IMR-90 (cell line): ENCODE results near the gene SLC15A2. TPM values are rescaled to one million over a fixed set of nuclear protein-coding genes. Genes with fewer than 3 reads are reported as not detected.

Experiments used
- ATAC-seq: fragments of 200-7000 bp; cut with Tn5 transposase; 2 replicates; pipeline ENCODE4 v1.9.1; 2020; ENCODE audit warnings: low read depth, mild to moderate bottlenecking, moderate library complexity
- BruUV-seq: library from RNA; stranded (reverse); fragments of 400-500 nt; replicated peaks from 2 replicates; lab custom pipeline; 2021; lab: Mats Ljungman, UMichigan
- CTCF ChIA-PET: fragments of 300-600 bp; formaldehyde crosslinking; extraction: SDS; loops from one replicate; lab custom pipeline; 2021; ENCODE audit warnings: antibody characterized with exemption; lab: Yijun Ruan, JAX
- POLR2A ChIA-PET: fragments of 300-600 bp; sonication (Branson Sonifier 250); formaldehyde crosslinking; loops from one replicate; lab custom pipeline; 2022; ENCODE audit warnings: antibody characterized with exemption; ENCODE audit not compliant: unreplicated experiment; lab: Charles Lee
- DNase-seq: peaks from one replicate; pipeline ENCODE4 v3.0.0; 2013
- H2AFZ ChIP-seq: replicated peaks from 2 replicates; pipeline ENCODE3; 2013; ENCODE audit warnings: low read length, mild to moderate bottlenecking; ENCODE audit not compliant: poor library complexity
- H2AK5ac ChIP-seq: 2 replicates; pipeline ENCODE4 v1.6.1; 2013; ENCODE audit warnings: low read depth, low read length, inconsistent platforms
- H2AK9ac ChIP-seq: replicated peaks from 2 replicates; pipeline ENCODE3; 2013; ENCODE audit warnings: mild to moderate bottlenecking, low read depth, low read length, moderate library complexity; ENCODE audit not compliant: poor library complexity
- H2BK120ac ChIP-seq: 2 replicates; pipeline ENCODE4 v1.6.1; 2013; ENCODE audit warnings: low read depth, low read length, inconsistent platforms
- H2BK15ac ChIP-seq: 3 replicates; pipeline ENCODE4 v1.6.1; 2013; ENCODE audit warnings: low read depth, low read length, inconsistent platforms
- H2BK20ac ChIP-seq: 2 replicates; pipeline ENCODE4 v1.6.1; 2013; ENCODE audit warnings: low read depth, mild to moderate bottlenecking, inconsistent platforms, low read length, moderate library complexity
- H2BK5ac ChIP-seq: 2 replicates; pipeline ENCODE4 v1.6.1; 2013; ENCODE audit warnings: mild to moderate bottlenecking, low read depth, low read length, inconsistent platforms; ENCODE audit not compliant: poor library complexity, severe bottlenecking
- H3K14ac ChIP-seq: replicated peaks from 2 replicates; pipeline ENCODE4 v1.6.1; 2013; ENCODE audit warnings: low read depth, low read length, inconsistent platforms
- H3K18ac ChIP-seq: 2 replicates; pipeline ENCODE4 v1.6.1; 2013; ENCODE audit warnings: low read depth, low read length, control low read depth
- H3K23ac ChIP-seq: 2 replicates; pipeline ENCODE4 v1.6.1; 2013; ENCODE audit warnings: low read depth, low read length, inconsistent platforms
- H3K27ac ChIP-seq: 2 replicates; pipeline ENCODE4 v1.5.1; 2013; ENCODE audit warnings: mild to moderate bottlenecking, control low read depth, low read length; ENCODE audit not compliant: insufficient read depth
- H3K27me3 ChIP-seq: 2 replicates; pipeline ENCODE4 v1.6.1; 2013; ENCODE audit warnings: low read length; ENCODE audit not compliant: control insufficient read depth, insufficient read depth
- H3K36me3 ChIP-seq: 2 replicates; pipeline ENCODE4 v1.6.1; 2013; ENCODE audit warnings: low read length, mixed read lengths; ENCODE audit not compliant: control insufficient read depth, insufficient read depth
- H3K4ac ChIP-seq: 2 replicates; pipeline ENCODE4 v1.6.1; 2013; ENCODE audit warnings: low read depth, low read length, inconsistent platforms
- H3K4me1 ChIP-seq: 2 replicates; pipeline ENCODE4 v1.6.1; 2013; ENCODE audit warnings: low read length, mixed read lengths; ENCODE audit not compliant: control insufficient read depth, insufficient read depth
- H3K4me2 ChIP-seq: 2 replicates; pipeline ENCODE4 v1.6.1; 2013; ENCODE audit warnings: low read depth, mild to moderate bottlenecking, control low read depth, low read length, moderate library complexity
- H3K4me3 ChIP-seq: 2 replicates; pipeline ENCODE4 v1.5.1; 2013; ENCODE audit warnings: low read depth, mild to moderate bottlenecking, control low read depth, low read length, moderate library complexity; ENCODE audit not compliant: insufficient read depth
- H3K56ac ChIP-seq: 2 replicates; pipeline ENCODE4 v1.6.1; 2013; ENCODE audit warnings: low read length, inconsistent platforms; ENCODE audit not compliant: insufficient read depth; ENCODE audit errors: extremely low read depth
- H3K79me1 ChIP-seq, 2 experiments: 2 replicates each; pipeline ENCODE4 v1.6.1; 2013; ENCODE audit warnings: low read length in 2 of 2, inconsistent platforms in 1 of 2, low read depth in 1 of 2
- H3K9ac ChIP-seq: 2 replicates; pipeline ENCODE4 v1.6.1; 2013; ENCODE audit warnings: low read depth, low read length, control low read depth
- H3K9me1 ChIP-seq: 2 replicates; pipeline ENCODE4 v1.6.1; 2013; ENCODE audit warnings: low read length, inconsistent platforms; ENCODE audit not compliant: insufficient read depth
- H3K9me3 ChIP-seq: 2 replicates; pipeline ENCODE4 v1.6.1; 2013; ENCODE audit warnings: low read length; ENCODE audit not compliant: control insufficient read depth, insufficient read depth
- H4K20me1 ChIP-seq: 2 replicates; pipeline ENCODE4 v1.6.1; 2013; ENCODE audit warnings: low read length, inconsistent platforms; ENCODE audit not compliant: insufficient read depth
- H4K5ac ChIP-seq: 2 replicates; pipeline ENCODE4 v1.6.1; 2013; ENCODE audit warnings: mild to moderate bottlenecking, low read depth, low read length, control low read depth
- H4K8ac ChIP-seq, 2 experiments: 2 replicates each; pipeline ENCODE4 v1.6.1; 2013; ENCODE audit warnings: low read depth in 2 of 2, low read length in 2 of 2, control low read depth in 1 of 2, inconsistent platforms in 1 of 2
- H4K91ac ChIP-seq: 2 replicates; pipeline ENCODE4 v1.6.1; 2013; ENCODE audit warnings: low read depth, low read length, inconsistent platforms; ENCODE audit not compliant: insufficient read depth
- BHLHE40 ChIP-seq: fragments of 150-350 bp; IDR thresholded peaks from 2 replicates; pipeline ENCODE4 v1.6.1; 2016; ENCODE audit warnings: mild to moderate bottlenecking, low read depth, low read length
- CHD1 ChIP-seq: IDR thresholded peaks from 2 replicates; pipeline ENCODE4 v1.6.1; 2012; ENCODE audit warnings: low read depth, low read length, improper control_type of control experiment
- CTCF ChIP-seq: conservative IDR thresholded peaks from 2 replicates; pipeline ENCODE4 v1.5.1; 2012; ENCODE audit warnings: mild to moderate bottlenecking, low read depth, low read length, improper control_type of control experiment
- ELK1 ChIP-seq: fragments of 150-350 bp; IDR thresholded peaks from 2 replicates; pipeline ENCODE4 v1.6.1; 2016; ENCODE audit warnings: low read depth, mild to moderate bottlenecking, low read length, moderate library complexity, borderline replicate concordance
- MAFK ChIP-seq: IDR thresholded peaks from 2 replicates; pipeline ENCODE4 v1.6.1; 2012; ENCODE audit warnings: low read depth, low read length, improper control_type of control experiment
- MXI1 ChIP-seq: IDR thresholded peaks from 2 replicates; pipeline ENCODE4 v1.6.1; 2012; ENCODE audit warnings: low read depth, mild to moderate bottlenecking, low read length, moderate library complexity, borderline replicate concordance
- NFE2L2 ChIP-seq: fragments of 150-350 bp; IDR thresholded peaks from 2 replicates; pipeline ENCODE4 v1.6.1; 2016; ENCODE audit warnings: low read depth, mild to moderate bottlenecking, low read length
- POLR2A ChIP-seq: IDR thresholded peaks from 2 replicates; pipeline ENCODE4 v1.6.1; 2012; ENCODE audit warnings: mild to moderate bottlenecking, low read depth, low read length
- RAD21 ChIP-seq: IDR thresholded peaks from 2 replicates; pipeline ENCODE4 v1.6.1; 2012; ENCODE audit warnings: low read length, improper control_type of control experiment
- SMC3 ChIP-seq: fragments of 150-350 bp; IDR thresholded peaks from 2 replicates; pipeline ENCODE4 v1.6.1; 2016; ENCODE audit warnings: low read depth, mild to moderate bottlenecking, antibody characterized with exemption, low read length, moderate library complexity
- USF2 ChIP-seq: fragments of 150-350 bp; IDR thresholded peaks from 2 replicates; pipeline ENCODE4 v1.6.1; 2017; ENCODE audit warnings: mild to moderate bottlenecking, antibody characterized with exemption, low read length, low read depth
- WGBS, 2 experiments: methylation state at CpG; one replicate each; pipeline versions ENCODE4 v1.1.5 to v1.1.7; 2013; ENCODE audit warnings: missing lambda C conversion rate in 2 of 2; ENCODE audit not compliant: insufficient read length in 1 of 2; ENCODE audit errors: extremely low coverage in 2 of 2; 5-methylcytosine and 5-hydroxymethylcytosine counted together
- dilution Hi-C: fragments of 300-500 bp; cut with HindIII; formaldehyde crosslinking; loops from one replicate; pipeline ENCODE4 v1.14.3; 2018; ENCODE audit warnings: low sequenced_read_pairs; ENCODE audit not compliant: unreplicated experiment
- in situ Hi-C: fragments of 300-500 bp; cut with MboI; formaldehyde crosslinking; loops from 3 replicates; pipeline ENCODE4 v1.14.3; 2019; ENCODE audit warnings: low sequenced_read_pairs, inconsistent platforms, mixed read lengths
- intact Hi-C: fragments of 100-400 bp; cut with micrococcal nuclease; formaldehyde crosslinking; loops from 2 replicates; pipeline ENCODE4 v1.10.0; 2022
- polyA plus RNA-seq, 3 experiments: library from polyadenylated mRNA; depleted of rRNA; stranded (reverse); fragments of >200 nt; gene quantifications; 2 replicates each; pipeline ENCODE4 v1.2.3, GENCODE V29; 2012; ENCODE audit warnings: low replicate concordance in 1 of 3
- total RNA-seq: library from RNA; depleted of rRNA; stranded (reverse); fragments of >200 nt; gene quantifications from 2 replicates; pipeline ENCODE4 v1.2.3, GENCODE V29; 2012

SLC15A2 gene
- total and polyA plus RNA-seq, 2 of the 4 experiments (the other 2 are of a cell fraction), result 0.18 to 0.31 TPM

GRCh38 chr3:121980450-121980796 is 86.2 kb downstream of the SLC15A2 start:
- H3K23ac ChIP-seq, result no peak overlapping the region
- H4K91ac ChIP-seq, result no peak overlapping the region
- no peak overlapping the region for H3K4me3 ChIP-seq
- no peaks in the 10 kb centered on the region for H3K36me3 ChIP-seq
- H3K56ac ChIP-seq, result no peak overlapping the region
- intact Hi-C loops (no loop called here), dilution Hi-C loops (no loop called here), in situ Hi-C loops (no loop called here)
- H4K5ac ChIP-seq, result no peak overlapping the region
- H2BK15ac ChIP-seq, result no peak overlapping the region
- H2AK5ac ChIP-seq, result no peak overlapping the region
- no TSS peak for BruUV-seq
- no peaks in the 10 kb centered on the region for H3K4me1 ChIP-seq
- H2BK5ac ChIP-seq, result no peak overlapping the region
- H3K27ac ChIP-seq, result no peak overlapping the region
- H3K9me3 ChIP-seq, result no peaks in the 10 kb centered on the region
- ATAC-seq (no peak), DNase-seq (no peak)
- no peak overlapping the region for H3K18ac ChIP-seq
- POLR2A ChIA-PET, result no interaction called here
- no peaks in the 10 kb centered on the region for H4K20me1 ChIP-seq
- WGBS, 2 experiments, result no CpG with 5 or more reads among the region's 5 CpGs
- no peak overlapping the region for H2BK120ac ChIP-seq
- H3K27me3 ChIP-seq, result no peaks in the 10 kb centered on the region
- no peaks in the 10 kb centered on the region for H3K79me1 ChIP-seq
- no peak overlapping the region for H4K8ac ChIP-seq
- no peak overlapping the region for H2BK20ac ChIP-seq
- H2AFZ ChIP-seq, result no peak overlapping the region
- TF ChIP-seq MXI1 (no peak), MAFK (no peak), RAD21 (no peak), BHLHE40 (no peak), NFE2L2 (no peak), ELK1 (no peak), CHD1 (no peak), POLR2A (no peak), CTCF (no peak), SMC3 (no peak), USF2 (no peak)
- no peak overlapping the region for H3K4ac ChIP-seq
- CTCF ChIA-PET, result no interaction called here
- no peak overlapping the region for H2AK9ac ChIP-seq
- no peak overlapping the region for H3K4me2 ChIP-seq
- no peaks in the 10 kb centered on the region for H3K9me1 ChIP-seq
- H3K9ac ChIP-seq, result no peak overlapping the region
- H3K14ac ChIP-seq, result no peak overlapping the region
